ENCODE results near the gene ABCG8.

Gene ABCG8

GRCh38 chr2:43824951-43825493 lies 13.7 kb upstream of the ABCG8 start:
- Histone ChIP-seq H3K4me3 (ENCODE audit: insufficient read depth, low read depth, low read length, poor library complexity, severe bottlenecking) (no peak overlapping the region), H3K27ac (ENCODE audit: insufficient read depth, low read length, poor library complexity, severe bottlenecking) (no peak overlapping the region), H3K36me3 (ENCODE audit: control insufficient read depth, insufficient read depth, low read length) (no peaks in the 10 kb centered on the region), H3K9me3 (ENCODE audit: control insufficient read depth, low read length) (no peaks in the 10 kb centered on the region), H3K27me3 (replicated peaks; ENCODE audit: control insufficient read depth, insufficient read depth, low read length, poor library complexity, severe bottlenecking) (no peaks in the 10 kb centered on the region), H3K4me1 (ENCODE audit: control insufficient read depth, insufficient read depth, low read length, poor library complexity, severe bottlenecking) (no peaks in the 10 kb centered on the region)
- no peak for DNase-seq

- Histone ChIP-seq H3K36me3 (ENCODE audit: control insufficient read depth, insufficient read depth, low read length) (no peaks in the 10 kb centered on the region), H3K27ac (ENCODE audit: insufficient read depth, low read length, poor library complexity, severe bottlenecking) (no peak overlapping the region), H3K27me3 (replicated peaks; ENCODE audit: control insufficient read depth, insufficient read depth, low read length, poor library complexity, severe bottlenecking) (no peaks in the 10 kb centered on the region), H3K4me3 (ENCODE audit: insufficient read depth, low read depth, low read length, poor library complexity, severe bottlenecking) (no peak overlapping the region), H3K9me3 (ENCODE audit: control insufficient read depth, low read length) (no peaks in the 10 kb centered on the region), H3K4me1 (ENCODE audit: control insufficient read depth, insufficient read depth, low read length, poor library complexity, severe bottlenecking) (no peaks in the 10 kb centered on the region)
- DNase-seq: no peak
Measured at GRCh38 chr2:43825841-43826240, 12.9 kb upstream of the ABCG8 start.

GRCh38 chr2:43826305-43827250 lies 12.2 kb upstream of the ABCG8 start:
- H3K27ac ChIP-seq (ENCODE audit: insufficient read depth, low read length, poor library complexity, severe bottlenecking): no peak overlapping the region
- no peaks in the 10 kb centered on the region for H3K36me3 ChIP-seq (ENCODE audit: control insufficient read depth, insufficient read depth, low read length)
- H3K9me3 ChIP-seq (ENCODE audit: control insufficient read depth, low read length): no peaks in the 10 kb centered on the region
- no peaks in the 10 kb centered on the region for H3K4me1 ChIP-seq (ENCODE audit: control insufficient read depth, insufficient read depth, low read length, poor library complexity, severe bottlenecking)
- H3K4me3 ChIP-seq (ENCODE audit: insufficient read depth, low read depth, low read length, poor library complexity, severe bottlenecking): no peak overlapping the region
- no peaks in the 10 kb centered on the region for H3K27me3 ChIP-seq (replicated peaks; ENCODE audit: control insufficient read depth, insufficient read depth, low read length, poor library complexity, severe bottlenecking)
- no peak for DNase-seq

GRCh38 chr2:43831543-43832294 lies 7.1 kb upstream of the ABCG8 start:
- Histone ChIP-seq H3K9me3 (ENCODE audit: control insufficient read depth, low read length) (no peaks in the 10 kb centered on the region), H3K36me3 (ENCODE audit: control insufficient read depth, insufficient read depth, low read length) (no peaks in the 10 kb centered on the region), H3K27me3 (replicated peaks; ENCODE audit: control insufficient read depth, insufficient read depth, low read length, poor library complexity, severe bottlenecking) (peaks cover 3% of the 10 kb centered on the region), H3K27ac (ENCODE audit: insufficient read depth, low read length, poor library complexity, severe bottlenecking) (no peak overlapping the region), H3K4me1 (ENCODE audit: control insufficient read depth, insufficient read depth, low read length, poor library complexity, severe bottlenecking) (no peaks in the 10 kb centered on the region), H3K4me3 (ENCODE audit: insufficient read depth, low read depth, low read length, poor library complexity, severe bottlenecking) (no peak overlapping the region)
- DNase-seq: no peak

GRCh38 chr2:43832457-43832856 lies 6.3 kb upstream of the ABCG8 start:
- H3K27ac ChIP-seq (ENCODE audit: insufficient read depth, low read length, poor library complexity, severe bottlenecking): no peak overlapping the region
- H3K27me3 ChIP-seq (replicated peaks; ENCODE audit: control insufficient read depth, insufficient read depth, low read length, poor library complexity, severe bottlenecking): peaks cover 3% of the 10 kb centered on the region
- no peaks in the 10 kb centered on the region for H3K9me3 ChIP-seq (ENCODE audit: control insufficient read depth, low read length)
- DNase-seq: no peak
- no peaks in the 10 kb centered on the region for H3K4me1 ChIP-seq (ENCODE audit: control insufficient read depth, insufficient read depth, low read length, poor library complexity, severe bottlenecking)
- H3K4me3 ChIP-seq (ENCODE audit: insufficient read depth, low read depth, low read length, poor library complexity, severe bottlenecking): no peak overlapping the region
- no peaks in the 10 kb centered on the region for H3K36me3 ChIP-seq (ENCODE audit: control insufficient read depth, insufficient read depth, low read length)

GRCh38 chr2:43837033-43837432 lies 1.7 kb upstream of the ABCG8 start:
- no peaks in the 10 kb centered on the region for H3K36me3 ChIP-seq (ENCODE audit: control insufficient read depth, insufficient read depth, low read length)
- no peak for DNase-seq
- H3K4me1 ChIP-seq (ENCODE audit: control insufficient read depth, insufficient read depth, low read length, poor library complexity, severe bottlenecking): no peaks in the 10 kb centered on the region
- H3K4me3 ChIP-seq (ENCODE audit: insufficient read depth, low read depth, low read length, poor library complexity, severe bottlenecking): no peak overlapping the region
- H3K9me3 ChIP-seq (ENCODE audit: control insufficient read depth, low read length): no peaks in the 10 kb centered on the region
- H3K27ac ChIP-seq (ENCODE audit: insufficient read depth, low read length, poor library complexity, severe bottlenecking): no peak overlapping the region
- peaks cover 3% of the 10 kb centered on the region for H3K27me3 ChIP-seq (replicated peaks; ENCODE audit: control insufficient read depth, insufficient read depth, low read length, poor library complexity, severe bottlenecking)

- no peak overlapping the region for H3K27ac ChIP-seq (ENCODE audit: insufficient read depth, low read length, poor library complexity, severe bottlenecking)
- DNase-seq: no peak
- H3K4me3 ChIP-seq (ENCODE audit: insufficient read depth, low read depth, low read length, poor library complexity, severe bottlenecking): no peak overlapping the region
- no peaks in the 10 kb centered on the region for H3K9me3 ChIP-seq (ENCODE audit: control insufficient read depth, low read length)
- H3K4me1 ChIP-seq (ENCODE audit: control insufficient read depth, insufficient read depth, low read length, poor library complexity, severe bottlenecking): no peaks in the 10 kb centered on the region
- no peaks in the 10 kb centered on the region for H3K36me3 ChIP-seq (ENCODE audit: control insufficient read depth, insufficient read depth, low read length)
- H3K27me3 ChIP-seq (replicated peaks; ENCODE audit: control insufficient read depth, insufficient read depth, low read length, poor library complexity, severe bottlenecking): peaks cover 3% of the 10 kb centered on the region
Measured at GRCh38 chr2:43837831-43838559, 776 bp upstream of the ABCG8 start.

GRCh38 chr2:43839776-43840564 lies 1.2 kb downstream of the ABCG8 start:
- Histone ChIP-seq H3K27ac (ENCODE audit: insufficient read depth, low read length, poor library complexity, severe bottlenecking) (no peak overlapping the region), H3K36me3 (ENCODE audit: control insufficient read depth, insufficient read depth, low read length) (no peaks in the 10 kb centered on the region), H3K9me3 (ENCODE audit: control insufficient read depth, low read length) (no peaks in the 10 kb centered on the region), H3K4me1 (ENCODE audit: control insufficient read depth, insufficient read depth, low read length, poor library complexity, severe bottlenecking) (no peaks in the 10 kb centered on the region), H3K27me3 (replicated peaks; ENCODE audit: control insufficient read depth, insufficient read depth, low read length, poor library complexity, severe bottlenecking) (no peaks in the 10 kb centered on the region), H3K4me3 (ENCODE audit: insufficient read depth, low read depth, low read length, poor library complexity, severe bottlenecking) (no peak overlapping the region)
- no peak for DNase-seq

- no peaks in the 10 kb centered on the region for H3K27me3 ChIP-seq (replicated peaks; ENCODE audit: control insufficient read depth, insufficient read depth, low read length, poor library complexity, severe bottlenecking)
- H3K27ac ChIP-seq (ENCODE audit: insufficient read depth, low read length, poor library complexity, severe bottlenecking): no peak overlapping the region
- H3K36me3 ChIP-seq (ENCODE audit: control insufficient read depth, insufficient read depth, low read length): no peaks in the 10 kb centered on the region
- no peaks in the 10 kb centered on the region for H3K4me1 ChIP-seq (ENCODE audit: control insufficient read depth, insufficient read depth, low read length, poor library complexity, severe bottlenecking)
- no peak overlapping the region for H3K4me3 ChIP-seq (ENCODE audit: insufficient read depth, low read depth, low read length, poor library complexity, severe bottlenecking)
- no peaks in the 10 kb centered on the region for H3K9me3 ChIP-seq (ENCODE audit: control insufficient read depth, low read length)
- no peak for DNase-seq
Measured at GRCh38 chr2:43840965-43841364, 2.2 kb downstream of the ABCG8 start.

All from effector memory CD4-positive, alpha-beta T cell (primary cell).